ENCODE measurements around the gene NTRK3. TPM values are rescaled to one million over a fixed set of nuclear protein-coding genes. Genes with fewer than 3 reads are reported as not detected.

The NTRK3 gene
- total RNA-seq, 3 donors from 2014 or later (not counting 1 experiment from before 2014, with no cell fraction given): not detected

GRCh38 chr15:87954793-87955192, 301.7 kb downstream of the NTRK3 start:
- intact Hi-C loops (cut with micrococcal nuclease): no loop called here
- H3K4me3 Mint-ChIP-seq: no peak overlapping the region
- Histone ChIP-seq H3K4me1 (ENCODE audit: control insufficient read depth, insufficient read depth, low read length) (no peaks in the 10 kb centered on the region), H3K27ac (ENCODE audit: low read length) (no peak overlapping the region), H3K4me3 (ENCODE audit: low read length) (no peak overlapping the region), H3K9me3 (ENCODE audit: control insufficient read depth, insufficient read depth, low read length) (no peaks in the 10 kb centered on the region), H3K36me3 (ENCODE audit: control insufficient read depth, insufficient read depth, low read length) (no peaks in the 10 kb centered on the region), H3K27me3 (ENCODE audit: control insufficient read depth, insufficient read depth, low read length) (no peaks in the 10 kb centered on the region)
- 80% methylated on average over 2 of the region's 2 CpGs for WGBS (ENCODE audit: insufficient coverage)
- TF ChIP-seq CTCF (IDR thresholded peaks at IDR 0.05): no peak
- H3K27me3 Mint-ChIP-seq (ENCODE audit: low read depth in 2 of 2): no peaks in the 10 kb centered on the region
- ATAC-seq (no peak), DNase-seq (no peak)
- no peaks in the 10 kb centered on the region for H3K9me3 Mint-ChIP-seq
- no peaks in the 10 kb centered on the region for H3K36me3 Mint-ChIP-seq
- no peaks in the 10 kb centered on the region for H3K4me1 Mint-ChIP-seq
- no peak overlapping the region for H3K27ac Mint-ChIP-seq

GRCh38 chr15:87952736-87953287, 303.7 kb downstream of the NTRK3 start:
- Mint-ChIP-seq H3K9me3 (no peaks in the 10 kb centered on the region), H3K27me3 (ENCODE audit: low read depth in 2 of 2) (no peaks in the 10 kb centered on the region), H3K4me1 (no peaks in the 10 kb centered on the region), H3K27ac (no peak overlapping the region), H3K36me3 (no peaks in the 10 kb centered on the region), H3K4me3 (no peak overlapping the region)
- TF ChIP-seq CTCF (IDR thresholded peaks at IDR 0.05): no peak
- H3K27ac ChIP-seq (ENCODE audit: low read length): no peak overlapping the region
- H3K9me3 ChIP-seq (ENCODE audit: control insufficient read depth, insufficient read depth, low read length): no peaks in the 10 kb centered on the region
- H3K4me3 ChIP-seq (ENCODE audit: low read length): no peak overlapping the region
- H3K4me1 ChIP-seq (ENCODE audit: control insufficient read depth, insufficient read depth, low read length): no peaks in the 10 kb centered on the region
- 91% methylated on average over 23 of the region's 23 CpGs for WGBS (ENCODE audit: insufficient coverage)
- intact Hi-C loops (cut with micrococcal nuclease): no loop called here
- ATAC-seq (no peak), DNase-seq (no peak)
- no peaks in the 10 kb centered on the region for H3K36me3 ChIP-seq (ENCODE audit: control insufficient read depth, insufficient read depth, low read length)
- no peaks in the 10 kb centered on the region for H3K27me3 ChIP-seq (ENCODE audit: control insufficient read depth, insufficient read depth, low read length)

- no peaks in the 10 kb centered on the region for H3K9me3 ChIP-seq (ENCODE audit: control insufficient read depth, insufficient read depth, low read length)
- H3K36me3 Mint-ChIP-seq: no peaks in the 10 kb centered on the region
- 83% methylated on average over 6 of the region's 6 CpGs for WGBS (ENCODE audit: insufficient coverage)
Measured at GRCh38 chr15:87949575-87950223, 306.8 kb downstream of the NTRK3 start.

More at GRCh38 chr15:87949575-87950223, 306.8 kb downstream of the NTRK3 start:
- intact Hi-C loops (cut with micrococcal nuclease): no loop called here
- Mint-ChIP-seq H3K27ac (no peak overlapping the region), H3K4me3 (no peak overlapping the region), H3K27me3 (ENCODE audit: low read depth in 2 of 2) (no peaks in the 10 kb centered on the region), H3K4me1 (no peaks in the 10 kb centered on the region), H3K9me3 (no peaks in the 10 kb centered on the region)
- DNase-seq: no peak
- TF ChIP-seq CTCF (IDR thresholded peaks at IDR 0.05): no peak
- H3K27ac ChIP-seq (ENCODE audit: low read length): no peak overlapping the region
- no peak overlapping the region for H3K4me3 ChIP-seq (ENCODE audit: low read length)
- H3K36me3 ChIP-seq (ENCODE audit: control insufficient read depth, insufficient read depth, low read length): no peaks in the 10 kb centered on the region
- no peak for ATAC-seq
- H3K4me1 ChIP-seq (ENCODE audit: control insufficient read depth, insufficient read depth, low read length): no peaks in the 10 kb centered on the region
- H3K27me3 ChIP-seq (ENCODE audit: control insufficient read depth, insufficient read depth, low read length): no peaks in the 10 kb centered on the region
